Left cardiac atrium (tissue), 4 donors: Measurements from ENCODE around the gene CLDND1. TPM values are rescaled to one million over a fixed set of nuclear protein-coding genes. Genes with fewer than 3 reads are reported as not detected.

Source experiments
- ATAC-seq, 2 donors: fragments of 200-7000 bp; cut with Tn5 transposase; one replicate each; pipeline ENCODE4 v1.9.1; 2020; ENCODE audit warnings: mild to moderate bottlenecking in 2 of 2, moderate library complexity in 2 of 2
- DNase-seq: peaks from one replicate; pipeline ENCODE4 v3.0.0-alpha.2; 2020
- intact Hi-C, 2 donors: fragments of 100-400 bp; cut with DNase I; formaldehyde crosslinking; loops; one replicate each; pipeline versions ENCODE4 v1.14.1 to v1.15.1; 2022 to 2023
- total RNA-seq, 2 donors: library from RNA; stranded (reverse); fragmentation: NEBNext Ultra II Directional; extraction: Animal tissue kit (Norgen Biotek cat#: 25700); gene quantifications; one replicate each; pipeline ENCODE4 v1.2.1, GENCODE V29; 2021
- donor health status: DM: no; HTN: yes; CAD: no.
- donor health status: DM: no; HTN: yes; CAD: no; lungs with severe emphysema.
- donor health status: DM: yes; HTN: yes; CAD: no.
- donor health status: Dilated cardiomyopathy.

The CLDND1 gene
- total RNA-seq, 2 donors from 2014 or later: 73.3 to 88.5 TPM

DNA sequence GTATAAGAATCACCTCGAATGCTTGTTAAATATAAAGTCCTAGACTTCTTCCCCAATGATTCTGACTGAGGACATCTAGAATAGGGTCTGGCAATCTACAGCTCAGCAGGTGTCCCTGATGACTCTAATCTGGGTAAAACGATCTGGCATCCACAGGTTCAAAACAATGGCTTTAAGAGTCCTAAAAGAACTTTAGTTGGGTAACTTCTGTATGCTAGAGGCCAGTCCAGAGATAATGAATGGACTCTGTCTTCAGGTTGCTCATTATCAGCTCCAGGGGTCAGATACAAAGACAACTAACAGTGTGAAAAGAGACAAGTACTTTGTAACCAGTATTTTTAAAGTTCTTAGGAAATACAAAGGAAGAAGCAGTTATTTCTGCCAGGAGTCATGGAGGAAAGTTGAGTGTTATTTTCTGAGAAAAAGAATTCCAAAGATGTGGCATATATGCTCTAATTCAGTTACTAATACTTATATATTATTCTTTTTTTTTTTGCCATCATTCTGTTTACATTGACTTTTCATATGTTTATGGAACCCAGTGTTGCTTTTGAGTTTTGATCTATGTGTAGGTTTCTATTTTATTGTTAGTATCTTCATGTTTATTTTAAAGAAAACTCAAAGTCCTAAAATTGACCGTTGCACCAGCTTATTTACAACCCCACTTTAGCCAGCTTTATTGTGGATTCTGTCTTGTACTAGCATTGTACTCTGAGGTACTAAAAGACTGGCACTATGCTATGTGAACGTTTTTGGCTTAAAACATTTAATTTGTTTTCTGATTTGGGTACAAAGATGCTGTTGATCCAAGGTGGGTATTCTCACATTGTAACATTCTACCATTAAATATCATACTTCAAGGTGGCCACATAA, 6.0 kb upstream of the CLDND1 start:
- DNase-seq (no peak), ATAC-seq (no peak)
- intact Hi-C loops: loop anchor here in 1 of 2 donors (10.0 kb wide), 2 partner anchors 66 to 366 kb away; partner anchors contain the start of gene CPOX

GRCh38 chr3:98525494-98525893, 2.8 kb upstream of the CLDND1 start:
- DNase-seq (no peak), ATAC-seq (no peak)
- intact Hi-C loops: loop anchor here in 1 of 2 donors (10.0 kb wide), 2 partner anchors 69 to 369 kb away; partner anchors contain the start of gene CPOX

DNA sequence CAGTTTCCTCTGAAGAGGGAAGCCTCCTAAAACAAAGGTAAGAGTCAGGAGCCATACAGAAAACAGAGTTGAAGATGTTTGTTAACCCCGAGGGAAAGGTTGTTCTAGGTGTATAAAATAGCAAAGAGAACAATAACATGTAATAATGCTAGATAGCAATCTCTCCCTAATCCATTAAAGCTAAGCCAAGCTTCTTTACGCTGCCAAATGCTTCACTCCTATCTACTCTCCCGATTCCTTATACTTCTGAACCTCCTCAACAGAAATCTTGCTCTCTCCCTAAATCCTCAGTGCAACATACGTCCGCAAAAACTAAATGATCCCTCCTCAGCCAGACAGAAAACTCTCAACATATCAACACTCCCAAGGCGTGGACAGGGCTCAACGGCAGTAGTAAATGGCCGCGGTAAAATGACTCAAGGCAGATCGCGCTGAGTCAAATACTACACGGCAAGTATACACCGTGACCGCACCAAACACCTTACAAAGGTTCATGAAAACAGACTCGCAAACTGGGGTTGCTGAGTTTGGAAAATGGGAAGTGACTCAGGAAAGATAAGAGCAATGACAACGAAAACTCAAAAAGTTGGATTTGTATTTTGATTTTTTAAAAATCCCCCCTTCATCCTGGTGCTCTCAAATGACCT, 682 bp downstream of the CLDND1 start:
- ATAC-seq (peak; percentile 50 to 78), DNase-seq (peak; percentile 36)
- intact Hi-C loops: loop anchor here in 1 of 2 donors (10.0 kb wide), 2 partner anchors 73 to 373 kb away; partner anchors contain the start of gene CPOX

GRCh38 chr3:98519351-98519750, 3.4 kb downstream of the CLDND1 start:
- DNase-seq (no peak), ATAC-seq (no peak)
- intact Hi-C loops: no loop called here

GRCh38 chr3:98518816-98519215, 3.9 kb downstream of the CLDND1 start:
- no peak for DNase-seq
- no peak for ATAC-seq
- intact Hi-C loops: no loop called here

- ATAC-seq: no peak
- DNase-seq: no peak
- intact Hi-C loops: no loop called here
Measured at GRCh38 chr3:98514948-98515347, 7.8 kb downstream of the CLDND1 start.

DNA sequence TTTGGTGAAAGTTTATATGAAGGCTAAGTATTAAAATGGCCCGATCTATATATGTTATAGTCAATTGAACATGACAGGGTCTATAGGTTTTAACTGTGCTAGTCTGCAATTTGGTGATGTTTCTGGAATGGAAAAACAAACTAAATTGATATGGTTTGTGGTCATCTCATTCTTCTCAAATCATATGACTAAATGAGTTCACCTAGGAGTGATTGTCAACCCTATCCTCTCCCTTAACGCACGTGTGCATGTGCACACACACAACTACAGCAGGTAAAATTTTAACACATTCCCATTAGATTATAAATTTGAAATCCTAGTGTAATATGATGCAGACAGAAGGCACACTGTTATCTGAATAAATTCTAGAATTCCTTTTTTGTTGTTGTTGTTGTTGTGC, 9.0 kb downstream of the CLDND1 start:
- ATAC-seq (no peak), DNase-seq (no peak)
- intact Hi-C loops: no loop called here

- intact Hi-C loops: no loop called here
- peak in 1 of 2 donors; percentile 80 for ATAC-seq
- DNase-seq: peak; percentile 18
Measured at GRCh38 chr3:98513091-98513511, 9.6 kb downstream of the CLDND1 start.

DNA sequence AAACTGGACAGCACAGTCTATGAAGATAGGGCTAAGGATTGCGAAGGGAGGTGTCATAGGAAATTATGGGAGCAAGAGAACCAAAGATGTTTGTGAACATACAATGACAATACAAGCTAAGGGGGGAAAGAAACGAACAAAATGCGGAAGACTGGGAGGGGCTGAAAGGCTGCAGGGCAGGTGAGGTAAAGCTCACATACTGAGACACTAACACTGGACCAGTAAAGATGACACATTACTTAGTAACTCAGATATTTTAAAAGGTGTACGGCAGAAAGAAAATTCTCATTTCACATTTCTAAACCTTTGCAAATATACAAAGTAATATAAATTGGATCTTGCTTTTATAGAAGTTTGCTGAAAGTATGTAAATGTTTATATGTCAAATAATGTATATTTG, 10.1 kb downstream of the CLDND1 start:
- intact Hi-C loops: no loop called here
- ATAC-seq (no peak), DNase-seq (no peak)

GRCh38 chr3:98508582-98508981, 14.1 kb downstream of the CLDND1 start:
- no peak for ATAC-seq
- intact Hi-C loops: no loop called here
- no peak for DNase-seq

DNA sequence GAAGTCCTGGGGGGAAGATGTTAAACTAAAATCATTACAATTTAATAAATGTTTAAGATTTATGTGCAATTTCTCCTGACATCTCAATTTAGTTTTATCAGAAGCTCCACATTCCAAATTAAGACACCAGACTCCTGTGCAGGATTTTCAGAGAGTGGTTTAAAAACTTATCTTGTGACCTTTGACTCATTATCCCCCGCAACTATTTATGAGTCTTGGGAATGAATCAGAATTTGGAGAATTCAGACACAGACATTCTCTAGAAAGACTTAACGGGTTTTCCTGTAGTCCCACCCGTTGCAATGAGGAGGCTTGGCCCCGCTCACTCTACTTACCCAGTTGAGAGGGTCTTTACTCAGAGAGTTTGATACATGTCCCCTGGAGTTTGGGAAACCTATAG, 18.2 kb downstream of the CLDND1 start:
- ATAC-seq: no peak
- intact Hi-C loops: no loop called here
- no peak for DNase-seq

DNA sequence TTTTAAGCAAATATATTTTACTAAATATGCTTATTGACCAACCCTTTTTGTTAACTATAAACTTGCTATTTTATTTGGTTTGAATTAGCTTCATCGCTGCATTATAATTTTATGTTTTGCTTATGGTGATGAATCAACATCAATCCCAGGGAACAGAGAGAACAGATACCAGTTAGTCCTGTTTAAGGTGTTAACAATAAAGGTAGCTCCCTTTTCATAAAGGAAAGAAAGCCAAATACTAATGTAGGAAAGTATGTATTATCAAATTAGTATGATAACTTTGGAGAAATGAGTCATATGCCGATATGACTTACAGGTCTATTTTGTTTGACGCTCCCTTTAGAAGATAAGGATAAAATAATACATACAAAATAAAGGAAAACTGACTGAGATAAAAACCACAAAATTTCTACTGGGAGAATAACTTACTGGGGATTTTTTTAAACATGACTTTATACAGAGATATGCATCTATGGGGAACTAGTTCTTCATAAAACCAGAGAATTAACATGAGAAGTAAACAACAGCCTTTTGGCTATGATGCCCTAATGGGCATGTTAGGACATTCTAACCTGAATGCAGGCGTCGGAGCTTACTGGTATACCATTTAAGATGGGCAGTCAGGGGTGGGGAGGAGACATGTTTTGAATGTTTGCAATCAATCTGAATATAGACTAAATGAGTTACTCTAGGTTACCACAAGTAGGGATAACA, 20.7 kb downstream of the CLDND1 start:
- no peak for ATAC-seq
- DNase-seq: no peak
- intact Hi-C loops: no loop called here

DNA sequence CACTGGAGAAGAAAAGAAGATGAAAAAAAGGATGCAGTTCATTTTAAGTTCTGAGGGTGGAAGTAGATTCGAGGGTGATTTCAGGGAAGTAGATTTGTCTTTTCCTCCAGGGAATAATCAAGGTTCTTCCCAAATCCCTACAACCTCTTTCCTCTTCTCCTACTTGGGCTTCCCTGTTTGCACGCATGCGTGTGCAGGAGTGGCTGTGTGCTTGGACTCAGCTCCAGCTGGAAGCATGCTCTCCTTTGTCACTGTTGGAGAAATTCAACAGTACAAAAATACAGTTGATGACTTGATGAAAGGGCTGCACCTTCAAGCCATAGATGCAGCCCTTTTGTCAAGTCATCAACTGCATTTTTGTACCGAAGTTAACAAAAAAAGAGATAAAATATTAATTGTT, 21.4 kb downstream of the CLDND1 start:
- intact Hi-C loops: no loop called here
- ATAC-seq (no peak), DNase-seq (no peak)

- ATAC-seq: no peak
- intact Hi-C loops: no loop called here
- no peak for DNase-seq
Measured at GRCh38 chr3:98500019-98500418, 22.7 kb downstream of the CLDND1 start.

- ATAC-seq (no peak), DNase-seq (no peak)
- intact Hi-C loops: no loop called here
Measured at GRCh38 chr3:98497381-98497780, 25.3 kb downstream of the CLDND1 start, which contains the start of gene OR5K2. Gene OR5K2, plus strand, starts transcription at chr3:98497681. Its CDS starts 0 bp downstream, at chr3:98497681.

DNA sequence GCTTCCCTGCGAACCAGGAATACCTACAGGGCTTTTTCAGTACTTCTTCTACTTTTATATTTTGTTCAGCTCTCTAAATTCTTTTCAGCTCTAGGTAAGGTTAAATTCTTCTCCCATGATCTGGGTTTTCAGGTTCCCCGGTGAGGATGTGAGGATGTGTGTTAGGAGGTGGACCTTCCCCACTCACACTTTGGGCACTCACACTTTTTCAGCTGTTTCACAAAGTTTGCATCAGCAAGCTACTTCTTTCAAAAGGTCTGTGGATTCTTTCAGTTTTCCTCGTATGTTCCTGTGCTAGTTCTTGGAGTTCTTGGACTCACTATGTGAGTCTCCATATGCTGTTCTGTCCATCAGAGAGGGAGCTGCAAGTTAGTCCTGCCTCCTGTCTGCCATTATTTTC, 39.1 kb downstream of the CLDND1 start:
- ATAC-seq: no peak
- intact Hi-C loops: no loop called here

GRCh38 chr3:98482717-98483482, 39.8 kb downstream of the CLDND1 start:
- intact Hi-C loops: no loop called here
- DNase-seq (no peak), ATAC-seq (no peak)

More for the DNA sequence above, 39.1 kb downstream of the CLDND1 start:
- no peak for DNase-seq
